GM12878 (cell line): ENCODE measurements around the gene GSG1L. TPM values are rescaled to one million over a fixed set of nuclear protein-coding genes. Genes with fewer than 3 reads are reported as not detected.
A peak's percentile ranks its signal among the peaks of the same experiment; 100 is the strongest.

ENCODE experiments used
- ATAC-seq: fragments of 200-7000 bp; cut with Tn5 transposase; 3 replicates; pipeline ENCODE4 v1.9.1; 2020; ENCODE audit warnings: mild to moderate bottlenecking, moderate library complexity
- BruUV-seq: library from RNA; stranded (reverse); fragments of 400-500 nt; replicated peaks from 2 replicates; lab custom pipeline; 2021; lab: Mats Ljungman, UMichigan
- CTCF ChIA-PET: fragments of 300-600 bp; sonication (Branson Sonifier 250); formaldehyde crosslinking; extraction: SDS; loops from one replicate; lab custom pipeline; 2021; ENCODE audit warnings: inconsistent platforms; lab: Yijun Ruan, JAX
- POLR2A ChIA-PET: fragments of 350-600 bp; formaldehyde crosslinking; extraction: SDS; loops from one replicate; lab custom pipeline; 2021; ENCODE audit warnings: inconsistent platforms; lab: Charles Lee
- RAD21 ChIA-PET: fragments of 300-600 bp; sonication (Branson Sonifier 250); formaldehyde crosslinking; loops from one replicate; lab custom pipeline; 2023; ENCODE audit warnings: antibody characterized with exemption; ENCODE audit not compliant: unreplicated experiment; lab: Charles Lee
- SMC1A ChIA-PET: fragments of 300-600 bp; sonication (Branson Sonifier 250); formaldehyde crosslinking; loops from one replicate; lab custom pipeline; 2023; ENCODE audit not compliant: unreplicated experiment, uncharacterized antibody; lab: Charles Lee
- DNase-seq: peaks from one replicate; pipeline ENCODE4 v3.0.0-alpha.2; 2011; ENCODE audit warnings: low read depth, low spot score
- FAIRE-seq: peaks from 3 replicates; lab custom pipeline; 2011; peaks lifted over from hg19 to GRCh38; lab: Jason Lieb, UNC
- H2AFZ ChIP-seq: 2 replicates; pipeline ENCODE4 v1.6.0; 2011; ENCODE audit warnings: low read depth, low read length, control low read depth; ENCODE audit not compliant: control insufficient read depth
- H3K27ac ChIP-seq: 2 replicates; pipeline ENCODE4 v1.5.1; 2011; ENCODE audit warnings: control low read depth; ENCODE audit not compliant: control insufficient read depth, insufficient read depth
- H3K27me3 ChIP-seq, 2 experiments: replicated peaks in 1 of 2; 2 replicates each; pipeline versions ENCODE4 v1.6.0 to v1.6.1; 2011; ENCODE audit warnings: low read length in 1 of 2; ENCODE audit not compliant: control insufficient read depth in 2 of 2, insufficient read depth in 2 of 2
- H3K36me3 ChIP-seq, 2 experiments: 2 replicates each; pipeline ENCODE4 v1.5.1; 2011; ENCODE audit warnings: low read length in 1 of 2; ENCODE audit not compliant: control insufficient read depth in 2 of 2, insufficient read depth in 2 of 2
- H3K4me1 ChIP-seq: 2 replicates; pipeline ENCODE4 v1.6.1; 2011; ENCODE audit warnings: mild to moderate bottlenecking, low read length, moderate library complexity, mixed read lengths; ENCODE audit not compliant: control insufficient read depth, insufficient read depth
- H3K4me2 ChIP-seq: 2 replicates; pipeline ENCODE4 v1.6.0; 2011; ENCODE audit warnings: control low read depth; ENCODE audit not compliant: control insufficient read depth, insufficient read depth
- H3K4me3 ChIP-seq: fragments of 200-600 bp; sonication (generic); 2 replicates; pipeline ENCODE4 v1.5.1; 2016
- H3K79me2 ChIP-seq: 2 replicates; pipeline ENCODE4 v1.6.0; 2011; ENCODE audit warnings: low read length; ENCODE audit not compliant: control insufficient read depth, insufficient read depth
- H3K9ac ChIP-seq: 2 replicates; pipeline ENCODE4 v1.8.0; 2011; ENCODE audit warnings: low read length, control low read depth, mixed read lengths; ENCODE audit not compliant: control insufficient read depth, insufficient read depth
- H3K9me3 ChIP-seq: replicated peaks from 3 replicates; pipeline ENCODE4 v1.5.1; 2011; ENCODE audit warnings: mild to moderate bottlenecking, low read length; ENCODE audit not compliant: control insufficient read depth, insufficient read depth
- H4K20me1 ChIP-seq: 2 replicates; pipeline ENCODE4 v1.6.0; 2011; ENCODE audit not compliant: control insufficient read depth, insufficient read depth
- BHLHE40 ChIP-seq, 2 experiments: fragments of 450-650 bp in 1 of 2; IDR thresholded peaks; 2 replicates each; pipeline ENCODE4 v1.6.1; 2011 to 2017; ENCODE audit warnings: low read depth in 2 of 2, borderline replicate concordance in 1 of 2, improper control_type of control experiment in 1 of 2, low read length in 1 of 2, mild to moderate bottlenecking in 1 of 2
- FOS ChIP-seq: IDR thresholded peaks from 3 replicates; pipeline ENCODE4 v1.6.1; 2011; ENCODE audit warnings: borderline replicate concordance; ENCODE audit not compliant: insufficient read length; ENCODE audit errors: extremely low read depth
- MEF2B ChIP-seq: fragments of 450-650 bp; IDR thresholded peaks from 2 replicates; pipeline ENCODE4 v1.6.1; 2018; ENCODE audit warnings: mild to moderate bottlenecking, moderate library complexity; ENCODE audit not compliant: partially characterized antibody, poor library complexity, severe bottlenecking
- NBN ChIP-seq: fragments of 450-650 bp; IDR thresholded peaks from 2 replicates; pipeline ENCODE4 v1.6.1; 2016
- NFIC ChIP-seq: IDR thresholded peaks from 2 replicates; pipeline ENCODE4 v1.6.1; 2012; ENCODE audit warnings: low read depth, mild to moderate bottlenecking, inconsistent platforms, low read length, moderate library complexity
- NR2F1 ChIP-seq: fragments of 450-650 bp; conservative IDR thresholded peaks from 2 replicates; pipeline ENCODE4 v1.6.1; 2017; ENCODE audit warnings: mild to moderate bottlenecking
- RAD51 ChIP-seq: fragments of 450-650 bp; IDR thresholded peaks from 2 replicates; pipeline ENCODE4 v1.6.1; 2016; ENCODE audit warnings: moderate library complexity, mild to moderate bottlenecking, inconsistent platforms
- SIN3A ChIP-seq: IDR thresholded peaks from 2 replicates; pipeline ENCODE4 v1.6.1; 2012; ENCODE audit warnings: low read depth, low read length, improper control_type of control experiment
- SPI1 ChIP-seq: IDR thresholded peaks from 2 replicates; pipeline ENCODE4 v1.6.1; 2011; ENCODE audit warnings: low read depth, mild to moderate bottlenecking, low read length, moderate library complexity, borderline replicate concordance; ENCODE audit not compliant: insufficient read depth
- ZNF687 ChIP-seq: fragments of 450-650 bp; IDR thresholded peaks from 2 replicates; pipeline ENCODE4 v1.6.1; 2017; ENCODE audit warnings: mild to moderate bottlenecking, moderate library complexity
- WGBS: methylation state at CpG from one replicate; pipeline ENCODE4 v1.1.6; 2016; ENCODE audit warnings: low lambda C conversion rate; ENCODE audit not compliant: insufficient replicate concordance, insufficient coverage; ENCODE audit errors: missing lambda C conversion rate; 5-methylcytosine and 5-hydroxymethylcytosine counted together
- in situ Hi-C: fragments of 300-500 bp; cut with MboI; formaldehyde crosslinking; loops from 9 replicates; pipeline ENCODE4 v1.14.3; 2018; ENCODE audit warnings: mixed read lengths
- intact Hi-C: fragments of 100-400 bp; cut with micrococcal nuclease; formaldehyde crosslinking; loops from one replicate; pipeline ENCODE4 v1.14.2; 2022; ENCODE audit not compliant: unreplicated experiment
- polyA plus RNA-seq, 11 experiments: library from polyadenylated mRNA; depleted of rRNA in 4 of 11; unstranded in 6 of 11; stranded (reverse) in 5 of 11; fragments of >200 nt; fragmentation: Nextera tagmentation in 4 of 11; fragmentation: Illumina TruSeq in 1 of 11; extraction: Ambion mirVana in 4 of 11; extraction: Trizol in 1 of 11; gene quantifications; 1 replicate in 1 of 11; 2 replicates in 10 of 11; pipeline versions ENCODE4 v1.2.1 to v1.2.3, GENCODE V29; 2011 to 2016; ENCODE audit warnings: inconsistent platforms in 2 of 11, missing spikeins in 2 of 11, low read depth in 1 of 11
- total RNA-seq, 4 experiments: library from RNA; depleted of rRNA in 3 of 4; stranded (reverse); fragments of >200 nt in 3 of 4; fragmentation: Illumina TruSeq in 1 of 4; extraction: Trizol in 1 of 4; gene quantifications; 2 replicates each; pipeline versions ENCODE4 v1.2.1 to v1.2.3, GENCODE V29; 2013 to 2021

The GSG1L gene
- total and polyA plus RNA-seq, 10 of the 15 experiments (the other 5 are each of a cell fraction or from before 2014, with no cell fraction given), result not detected

GRCh38 chr16:27759967-27760788 is 303.3 kb downstream of the GSG1L start:
- no peaks in the 10 kb centered on the region for H3K27me3 ChIP-seq
- no peak overlapping the region for H3K9ac ChIP-seq
- ChIA-PET RAD21 (interaction anchor here (0.8 to 1.7 kb wide), 2 partner anchors 11 to 13 kb away, joined by 3 read pairs; no protein-coding TSS in a partner anchor), CTCF (interaction anchor here (1.1 to 1.3 kb wide), 2 partner anchors 12 to 120 kb away, joined by 3 to 4 read pairs; no protein-coding TSS in a partner anchor), SMC1A (no interaction called here), POLR2A (no interaction called here)
- no peaks in the 10 kb centered on the region; a peak in 1 of 4 replicates for H3K36me3 ChIP-seq
- H3K79me2 ChIP-seq, result no peaks in the 10 kb centered on the region
- no peak overlapping the region for H3K4me2 ChIP-seq
- intact Hi-C loops (no loop called here), in situ Hi-C loops (no loop called here)
- no TSS peak for BruUV-seq
- no peak for TF ChIP-seq MEF2B
- TF ChIP-seq RAD51, result peak; percentile 64; the same call in 1 of the 2 replicates
- no peak for TF ChIP-seq SIN3A
- TF ChIP-seq NBN, result no peak
- TF ChIP-seq FOS, result no peak
- TF ChIP-seq NR2F1, result peak; percentile 48; the same call in 1 of the 2 replicates
- TF ChIP-seq SPI1, result peak; percentile 74; the same call in 1 of the 2 replicates
- peak; percentile 25 to 50; a peak in 1 of 4 replicates for TF ChIP-seq BHLHE40 (IDR thresholded peaks at IDR 0.05; ENCODE audit: borderline replicate concordance in 1 of 2, low read depth in 2 of 2, low read length in 1 of 2)
- no peak for TF ChIP-seq NFIC
- TF ChIP-seq ZNF687, result no peak
- peak; percentile 59 for ATAC-seq
- FAIRE-seq, result no peak
- no peaks in the 10 kb centered on the region for H3K9me3 ChIP-seq
- no peak overlapping the region for H2AFZ ChIP-seq
- H3K4me1 ChIP-seq, result no peaks in the 10 kb centered on the region
- no peak overlapping the region for H3K27ac ChIP-seq
- H3K4me3 ChIP-seq, result no peak overlapping the region
- H4K20me1 ChIP-seq, result no peaks in the 10 kb centered on the region
- no peak for DNase-seq
- 74% methylated on average over 13 of the region's 13 CpGs for WGBS
